HG02970 (cell line): ENCODE measurements around the gene RXFP1.
A peak's percentile ranks its signal among the peaks of the same experiment; 100 is the strongest.

ENCODE experiments used
- ATAC-seq: cut with Tn5 transposase; IDR thresholded peaks from one replicate; pipeline ENCODE4 v1.9.1; 2021; ENCODE audit warnings: mild to moderate bottlenecking, moderate library complexity, moderate number of reproducible peaks; ENCODE audit not compliant: unreplicated experiment, low FRiP score

Gene RXFP1

DNA sequence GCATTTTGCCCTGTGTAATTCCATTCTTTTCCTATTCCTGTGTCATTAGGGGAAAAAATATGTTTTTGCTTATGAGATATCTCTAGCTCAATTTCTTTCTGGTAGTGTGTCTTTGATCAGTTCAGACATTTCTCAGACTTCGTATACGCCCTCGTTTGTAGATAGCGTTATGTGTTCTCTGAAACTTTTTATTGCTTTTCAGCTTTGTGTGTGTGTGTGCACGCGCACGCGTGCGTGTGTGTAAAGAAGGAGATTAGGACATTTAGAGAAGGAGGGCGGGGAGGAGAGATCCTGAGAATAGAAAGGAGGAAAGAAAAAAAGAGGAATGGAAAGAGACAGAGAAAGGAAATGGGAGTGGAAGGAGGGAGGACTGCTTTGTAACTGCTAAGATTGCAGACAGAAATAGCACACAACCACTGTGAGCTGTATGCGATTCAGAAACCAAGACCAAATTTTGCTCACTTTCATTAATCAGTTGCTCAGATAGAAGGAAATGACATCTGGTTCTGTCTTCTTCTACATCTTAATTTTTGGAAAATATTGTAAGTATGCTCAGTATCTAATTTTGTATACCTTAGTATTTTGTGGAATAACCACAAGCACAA, at the start of gene RXFP1:
RXFP1 (plus strand) TSS at position 399 of the 605 bp plus-strand sequence; CDS start at position 494, 95 bp downstream.
- no peak for ATAC-seq

- ATAC-seq: no peak
Observed at GRCh38 chr4:158481811-158482210, 39.9 kb upstream of the RXFP1 start.

- ATAC-seq: no peak
Observed at GRCh38 chr4:158484173-158484885, 37.4 kb upstream of the RXFP1 start.

GRCh38 chr4:158490629-158491028, 31.1 kb upstream of the RXFP1 start:
- no peak for ATAC-seq

DNA sequence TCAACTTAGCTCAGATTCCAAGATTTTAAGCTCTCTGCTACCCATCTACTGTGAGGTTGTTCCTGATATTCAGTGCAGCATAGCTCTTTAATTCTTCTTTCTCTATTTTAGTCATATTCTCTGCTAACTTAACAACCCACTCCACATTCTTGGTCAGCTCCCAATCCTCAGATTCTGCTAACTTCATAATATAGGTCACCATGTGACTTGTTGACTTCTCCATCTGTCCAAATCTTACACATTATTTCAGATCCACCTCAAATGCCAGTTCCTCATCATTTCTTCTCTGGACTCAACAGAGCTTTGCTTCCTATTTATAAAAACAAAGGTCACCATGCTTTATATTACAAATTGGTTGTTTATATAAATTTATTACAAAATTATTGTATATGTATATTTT, 29.3 kb upstream of the RXFP1 start:
- no peak for ATAC-seq

DNA sequence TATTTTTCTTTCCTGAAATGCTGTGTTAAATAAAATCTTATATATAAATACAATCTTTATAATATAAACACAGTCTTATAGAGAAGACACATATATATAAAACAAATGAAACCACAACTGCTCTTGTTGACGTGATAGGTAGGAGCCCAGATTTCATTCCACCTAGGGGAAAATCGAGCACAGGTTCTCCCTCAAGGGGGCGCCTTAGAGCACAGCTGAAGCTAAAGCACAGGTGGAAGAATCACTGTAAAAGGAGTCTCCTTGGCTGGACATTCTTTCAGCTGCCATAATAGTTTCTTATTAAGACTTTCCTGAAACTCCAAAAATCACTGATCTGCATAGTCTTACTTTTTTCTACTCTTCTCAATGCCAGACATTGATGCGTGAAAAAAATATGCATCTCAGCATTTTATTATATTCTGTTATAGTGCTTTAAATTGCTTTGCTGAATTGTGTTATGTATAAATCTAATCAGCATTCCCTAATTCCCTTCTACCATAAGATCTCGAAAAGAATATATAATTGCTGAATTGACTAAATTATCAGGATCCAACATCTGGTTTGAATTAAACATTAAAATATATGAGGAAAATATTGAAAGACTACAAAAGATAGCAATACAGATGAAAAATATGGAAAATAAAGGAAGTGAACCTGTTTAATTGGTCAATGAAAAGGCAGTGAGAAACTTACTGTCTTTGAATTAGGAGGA, 25.5 kb upstream of the RXFP1 start:
- no peak for ATAC-seq

DNA sequence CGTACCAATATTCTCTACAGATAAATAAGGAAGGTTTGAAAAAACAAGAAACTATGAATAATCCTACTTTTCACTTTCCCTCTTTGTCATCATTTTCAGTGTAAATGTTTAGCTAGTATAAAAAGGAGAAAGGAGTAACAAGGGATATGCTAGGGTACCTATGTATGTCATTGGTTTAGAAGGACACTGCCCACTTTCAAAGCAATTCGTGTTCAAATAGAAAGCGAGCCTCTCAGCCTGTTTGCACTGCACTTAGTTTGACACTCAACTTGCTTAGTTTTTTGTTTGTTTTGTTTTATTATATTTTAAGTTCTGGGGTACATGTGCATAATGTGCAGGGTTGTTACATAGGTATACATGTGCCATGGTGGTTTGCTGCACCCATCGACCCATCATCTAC, 21.6 kb upstream of the RXFP1 start:
- ATAC-seq: no peak

DNA sequence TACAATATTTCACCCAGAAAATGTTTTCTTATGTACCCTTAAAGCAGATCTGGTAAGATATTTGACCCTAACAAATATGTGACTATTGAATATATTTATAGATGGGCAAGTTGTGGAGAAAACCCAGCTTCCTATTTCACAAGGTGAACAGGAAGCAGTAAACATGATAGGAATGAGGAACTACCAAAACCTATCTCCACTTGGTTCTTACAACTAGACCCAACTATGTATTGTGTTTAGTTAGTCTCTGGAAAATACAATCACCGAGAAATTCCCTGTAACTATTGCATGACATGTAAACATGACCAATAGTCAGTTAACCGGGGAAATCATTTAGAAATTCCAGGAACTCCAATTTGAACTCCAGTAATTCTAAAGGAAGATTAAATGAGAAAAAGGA, 8.4 kb upstream of the RXFP1 start:
- ATAC-seq: no peak

GRCh38 chr4:158519226-158519625, 2.5 kb upstream of the RXFP1 start:
- no peak for ATAC-seq

- ATAC-seq: no peak
Observed at GRCh38 chr4:158523990-158524535, 2.4 kb downstream of the RXFP1 start.

DNA sequence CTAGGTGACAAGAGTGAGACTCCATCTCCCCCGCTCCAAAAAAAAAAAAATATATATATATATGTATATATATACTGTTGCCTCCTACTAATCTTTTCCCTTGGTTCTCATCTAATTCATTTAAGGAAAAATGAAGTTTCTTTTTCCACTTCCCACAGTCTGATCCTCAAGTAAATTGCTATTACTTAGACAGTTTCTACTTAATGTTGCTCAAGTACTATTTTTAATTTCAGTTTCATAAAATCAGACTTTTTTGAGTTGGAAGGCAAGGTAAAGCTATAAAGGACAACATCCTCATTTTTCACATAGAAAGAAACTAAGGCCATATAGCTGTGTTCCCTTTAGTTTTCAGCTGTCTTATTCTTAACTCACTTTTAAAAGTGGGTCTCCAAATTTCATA, 5.8 kb downstream of the RXFP1 start:
- no peak for ATAC-seq

DNA sequence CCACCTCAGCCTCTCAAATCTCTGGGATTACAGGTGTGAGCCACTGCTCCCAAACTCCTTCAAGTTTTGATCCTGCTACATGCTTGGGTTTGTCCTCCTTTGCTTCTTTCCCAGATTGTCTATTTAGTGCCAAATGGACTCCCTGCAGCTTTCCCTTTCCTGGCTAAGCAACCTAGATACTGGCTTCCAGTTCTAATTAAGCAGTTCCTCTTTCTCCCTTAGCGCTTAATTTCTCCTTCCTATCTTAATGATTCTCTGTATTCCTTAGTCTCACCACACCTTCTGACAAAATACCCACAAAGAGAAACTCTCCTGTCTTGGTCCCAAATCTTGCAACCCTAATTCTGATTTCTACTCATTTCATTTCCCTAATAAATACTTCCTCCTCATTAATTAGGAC, 7.8 kb downstream of the RXFP1 start:
- no peak for ATAC-seq

DNA sequence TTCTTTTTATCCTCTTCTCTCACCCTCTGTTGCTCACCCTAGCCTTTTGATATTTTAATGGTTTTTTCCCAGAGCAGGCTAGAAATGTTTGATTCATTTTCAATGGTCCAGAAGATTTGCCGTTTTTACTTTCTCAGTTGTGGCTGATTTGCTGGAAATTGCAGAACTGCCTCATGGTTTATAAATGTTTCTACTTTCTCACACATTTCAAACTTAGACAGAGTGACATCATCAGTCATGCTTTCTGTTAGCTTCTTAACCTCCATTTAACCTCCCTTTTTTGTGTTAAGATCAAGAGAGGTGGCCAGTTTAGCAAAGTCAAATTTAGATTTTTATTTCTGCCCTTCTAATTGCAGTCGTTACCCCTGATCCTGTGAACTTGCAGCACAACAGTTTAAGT, 8.7 kb downstream of the RXFP1 start:
- ATAC-seq: no peak

- no peak for ATAC-seq
Observed at GRCh38 chr4:158530898-158531297, 9.2 kb downstream of the RXFP1 start.

DNA sequence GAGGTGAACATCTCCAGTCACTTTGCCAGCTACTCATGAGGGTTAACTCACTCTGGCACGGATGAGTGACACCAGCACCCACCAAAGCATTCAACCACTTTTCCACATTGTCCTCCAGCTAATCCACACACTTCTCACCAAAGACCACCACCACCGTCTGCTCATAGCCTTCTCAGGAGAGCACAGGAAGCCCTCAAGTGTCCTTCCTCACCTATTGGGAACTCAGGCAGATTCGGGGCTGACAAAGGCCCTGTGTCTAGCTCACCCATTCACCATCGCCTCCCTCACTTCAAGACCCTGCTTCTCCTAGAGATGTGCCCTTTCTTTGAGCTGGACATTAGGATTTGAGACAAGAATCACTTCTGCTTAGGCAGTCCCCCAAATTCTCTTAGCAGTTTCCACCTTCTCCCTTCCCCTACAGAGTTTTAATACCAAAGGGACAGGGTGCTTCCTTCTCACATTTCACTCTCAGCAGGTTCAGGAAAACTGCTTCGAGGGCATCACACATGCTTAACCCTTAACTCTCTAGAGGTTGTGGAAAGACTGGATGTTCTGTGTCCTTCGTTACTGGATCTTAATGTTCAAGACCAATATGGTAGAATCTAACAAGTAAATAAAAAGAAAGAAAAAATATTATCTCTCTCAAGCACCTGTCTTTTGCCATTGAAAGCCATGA, 11.0 kb downstream of the RXFP1 start:
- no peak for ATAC-seq

DNA sequence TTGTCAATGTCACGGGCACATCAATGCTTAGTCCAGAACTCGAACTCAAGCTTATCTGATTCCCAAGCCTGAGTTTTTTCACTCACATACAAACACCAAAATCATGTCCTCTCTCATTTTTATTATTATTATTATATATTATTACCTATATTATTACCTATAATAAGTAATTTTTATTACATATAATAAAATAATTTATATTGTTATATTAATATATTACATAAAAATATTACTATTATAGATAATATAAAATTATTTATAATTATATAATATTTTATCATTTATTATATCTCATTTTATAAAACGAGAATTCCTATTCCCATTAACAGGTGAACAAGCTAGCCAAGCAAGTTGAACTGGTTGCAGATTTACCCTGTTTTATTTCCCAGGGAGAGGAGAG, 13.0 kb downstream of the RXFP1 start:
- ATAC-seq: no peak

DNA sequence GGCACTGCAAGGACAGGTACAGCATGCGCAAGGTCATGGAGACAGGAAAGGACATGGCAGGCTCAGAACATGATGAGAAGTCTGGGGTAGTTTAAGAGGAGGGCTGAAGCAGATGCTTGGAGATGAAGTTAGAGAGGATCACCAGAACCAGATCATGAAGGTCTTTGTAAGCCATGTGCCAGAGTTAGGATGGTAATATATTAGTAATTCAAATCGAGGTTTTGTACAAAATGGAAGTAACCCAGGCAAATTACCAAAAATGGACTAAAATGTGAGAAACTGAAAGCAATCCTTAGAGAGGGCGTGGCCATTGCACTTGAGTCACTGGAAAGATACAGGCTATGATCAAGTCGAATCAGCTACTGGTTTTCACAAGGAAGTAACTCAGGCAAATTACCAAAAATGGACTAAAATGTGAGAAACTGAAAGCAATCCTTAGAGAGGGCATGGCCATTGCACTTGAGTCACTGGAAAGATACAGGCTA, 13.5 kb downstream of the RXFP1 start:
- peak; percentile 64 for ATAC-seq

DNA sequence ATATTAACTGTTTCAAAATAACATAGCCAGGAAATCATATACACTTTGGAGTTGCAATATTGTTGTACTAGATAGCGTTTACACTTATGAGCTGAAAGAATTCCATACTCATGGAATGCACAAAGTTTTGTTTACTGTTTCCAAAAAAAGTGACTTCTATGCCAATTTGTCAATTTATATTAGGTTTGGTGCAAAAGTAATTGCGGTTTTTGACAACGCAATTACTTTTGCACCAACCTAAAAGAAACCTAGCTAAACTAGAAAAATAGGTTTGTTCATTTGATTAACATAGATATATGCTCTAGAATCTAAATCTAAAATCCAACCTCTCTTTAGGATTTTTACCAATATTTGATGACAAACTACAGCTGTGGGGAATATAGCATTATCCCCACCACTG, 15.2 kb downstream of the RXFP1 start:
- no peak for ATAC-seq

- no peak for ATAC-seq
Observed at GRCh38 chr4:158538176-158538575, 16.5 kb downstream of the RXFP1 start.

DNA sequence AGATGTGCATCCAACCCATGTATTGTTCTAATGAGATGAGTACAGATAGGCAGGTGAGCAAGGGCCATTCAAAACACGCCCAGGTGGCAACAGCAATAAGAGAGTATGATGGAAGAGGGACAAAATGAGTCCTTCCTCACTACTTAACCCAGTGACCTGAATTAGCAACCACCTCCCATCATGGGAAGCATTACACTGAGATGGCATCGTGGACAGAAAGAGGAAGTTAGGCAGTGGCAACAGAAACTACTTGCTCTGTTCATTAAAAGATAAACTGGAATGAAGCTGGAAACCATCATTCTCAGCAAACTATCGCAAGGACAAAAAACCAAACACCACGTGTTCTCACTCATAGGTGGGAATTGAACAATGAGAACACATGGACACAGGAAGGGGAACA, 17.2 kb downstream of the RXFP1 start:
- ATAC-seq: no peak
